GM12878 (cell line): Measurements from ENCODE around the gene VDR. TPM values are rescaled to one million over a fixed set of nuclear protein-coding genes. Genes with fewer than 3 reads are reported as not detected.

Source experiments
- ATAC-seq: fragments of 200-7000 bp; cut with Tn5 transposase; 3 replicates; pipeline ENCODE4 v1.9.1; 2020; ENCODE audit warnings: mild to moderate bottlenecking, moderate library complexity
- BruUV-seq: library from RNA; stranded (reverse); fragments of 400-500 nt; replicated peaks from 2 replicates; lab custom pipeline; 2021; lab: Mats Ljungman, UMichigan
- CTCF ChIA-PET: fragments of 300-600 bp; sonication (Branson Sonifier 250); formaldehyde crosslinking; extraction: SDS; loops from one replicate; lab custom pipeline; 2021; ENCODE audit warnings: inconsistent platforms; lab: Yijun Ruan, JAX
- POLR2A ChIA-PET: fragments of 350-600 bp; formaldehyde crosslinking; extraction: SDS; loops from one replicate; lab custom pipeline; 2021; ENCODE audit warnings: inconsistent platforms; lab: Charles Lee
- RAD21 ChIA-PET: fragments of 300-600 bp; sonication (Branson Sonifier 250); formaldehyde crosslinking; loops from one replicate; lab custom pipeline; 2023; ENCODE audit warnings: antibody characterized with exemption; ENCODE audit not compliant: unreplicated experiment; lab: Charles Lee
- SMC1A ChIA-PET: fragments of 300-600 bp; sonication (Branson Sonifier 250); formaldehyde crosslinking; loops from one replicate; lab custom pipeline; 2023; ENCODE audit not compliant: unreplicated experiment, uncharacterized antibody; lab: Charles Lee
- DNase-seq: peaks from one replicate; pipeline ENCODE4 v3.0.0-alpha.2; 2011; ENCODE audit warnings: low read depth, low spot score
- FAIRE-seq: peaks from 3 replicates; lab custom pipeline; 2011; peaks lifted over from hg19 to GRCh38; lab: Jason Lieb, UNC
- H2AFZ ChIP-seq: 2 replicates; pipeline ENCODE4 v1.6.0; 2011; ENCODE audit warnings: low read depth, low read length, control low read depth; ENCODE audit not compliant: control insufficient read depth
- H3K27ac ChIP-seq: 2 replicates; pipeline ENCODE4 v1.5.1; 2011; ENCODE audit warnings: control low read depth; ENCODE audit not compliant: control insufficient read depth, insufficient read depth
- H3K27me3 ChIP-seq, 2 experiments: replicated peaks in 1 of 2; 2 replicates each; pipeline versions ENCODE4 v1.6.0 to v1.6.1; 2011; ENCODE audit warnings: low read length in 1 of 2; ENCODE audit not compliant: control insufficient read depth in 2 of 2, insufficient read depth in 2 of 2
- H3K36me3 ChIP-seq, 2 experiments: 2 replicates each; pipeline ENCODE4 v1.5.1; 2011; ENCODE audit warnings: low read length in 1 of 2; ENCODE audit not compliant: control insufficient read depth in 2 of 2, insufficient read depth in 2 of 2
- H3K4me1 ChIP-seq: 2 replicates; pipeline ENCODE4 v1.6.1; 2011; ENCODE audit warnings: mild to moderate bottlenecking, low read length, moderate library complexity, mixed read lengths; ENCODE audit not compliant: control insufficient read depth, insufficient read depth
- H3K4me2 ChIP-seq: 2 replicates; pipeline ENCODE4 v1.6.0; 2011; ENCODE audit warnings: control low read depth; ENCODE audit not compliant: control insufficient read depth, insufficient read depth
- H3K4me3 ChIP-seq: fragments of 200-600 bp; sonication (generic); 2 replicates; pipeline ENCODE4 v1.5.1; 2016
- H3K79me2 ChIP-seq: 2 replicates; pipeline ENCODE4 v1.6.0; 2011; ENCODE audit warnings: low read length; ENCODE audit not compliant: control insufficient read depth, insufficient read depth
- H3K9ac ChIP-seq: 2 replicates; pipeline ENCODE4 v1.8.0; 2011; ENCODE audit warnings: low read length, control low read depth, mixed read lengths; ENCODE audit not compliant: control insufficient read depth, insufficient read depth
- H3K9me3 ChIP-seq: replicated peaks from 3 replicates; pipeline ENCODE4 v1.5.1; 2011; ENCODE audit warnings: mild to moderate bottlenecking, low read length; ENCODE audit not compliant: control insufficient read depth, insufficient read depth
- H4K20me1 ChIP-seq: 2 replicates; pipeline ENCODE4 v1.6.0; 2011; ENCODE audit not compliant: control insufficient read depth, insufficient read depth
- CBX3 ChIP-seq: fragments of 200-600 bp; sonication (generic); IDR thresholded peaks from 2 replicates; pipeline ENCODE4 v1.6.1; 2016; ENCODE audit warnings: low read depth, borderline replicate concordance
- DPF2 ChIP-seq: fragments of 450-650 bp; IDR thresholded peaks from 2 replicates; pipeline ENCODE4 v1.6.1; 2017; ENCODE audit warnings: mild to moderate bottlenecking
- GABPA ChIP-seq: IDR thresholded peaks from 2 replicates; pipeline ENCODE4 v1.6.1; 2014; ENCODE audit warnings: antibody characterized with exemption, low read depth, mild to moderate bottlenecking, inconsistent platforms
- IKZF2 ChIP-seq, 2 experiments: fragments of 450-650 bp; IDR thresholded peaks; 2 replicates each; pipeline ENCODE4 v1.6.1; 2017; ENCODE audit warnings: mild to moderate bottlenecking in 2 of 2, moderate library complexity in 2 of 2
- LARP7 ChIP-seq: fragments of 450-650 bp; IDR thresholded peaks from 2 replicates; pipeline ENCODE4 v1.6.1; 2017; ENCODE audit warnings: mild to moderate bottlenecking
- MLLT1 ChIP-seq: fragments of 450-650 bp; IDR thresholded peaks from 2 replicates; pipeline ENCODE4 v1.6.1; 2016; ENCODE audit warnings: mild to moderate bottlenecking
- NR2C1 ChIP-seq: fragments of 450-650 bp; IDR thresholded peaks from 2 replicates; pipeline ENCODE4 v1.6.1; 2017; ENCODE audit warnings: antibody characterized with exemption, mild to moderate bottlenecking, moderate library complexity
- POLR2AphosphoS2 ChIP-seq: IDR thresholded peaks from 2 replicates; pipeline ENCODE4 v1.6.1; 2011; ENCODE audit warnings: low read depth, mild to moderate bottlenecking, low read length, improper control_type of control experiment, moderate library complexity
- WGBS: methylation state at CpG from one replicate; pipeline ENCODE4 v1.1.6; 2016; ENCODE audit warnings: low lambda C conversion rate; ENCODE audit not compliant: insufficient replicate concordance, insufficient coverage; ENCODE audit errors: missing lambda C conversion rate; 5-methylcytosine and 5-hydroxymethylcytosine counted together
- in situ Hi-C: fragments of 300-500 bp; cut with MboI; formaldehyde crosslinking; loops from 9 replicates; pipeline ENCODE4 v1.14.3; 2018; ENCODE audit warnings: mixed read lengths
- intact Hi-C: fragments of 100-400 bp; cut with micrococcal nuclease; formaldehyde crosslinking; loops from one replicate; pipeline ENCODE4 v1.14.2; 2022; ENCODE audit not compliant: unreplicated experiment
- polyA plus RNA-seq, 11 experiments: library from polyadenylated mRNA; depleted of rRNA in 4 of 11; unstranded in 6 of 11; stranded (reverse) in 5 of 11; fragments of >200 nt; fragmentation: Nextera tagmentation in 4 of 11; fragmentation: Illumina TruSeq in 1 of 11; extraction: Ambion mirVana in 4 of 11; extraction: Trizol in 1 of 11; gene quantifications; 1 replicate in 1 of 11; 2 replicates in 10 of 11; pipeline versions ENCODE4 v1.2.1 to v1.2.3, GENCODE V29; 2011 to 2016; ENCODE audit warnings: inconsistent platforms in 2 of 11, missing spikeins in 2 of 11, low read depth in 1 of 11
- total RNA-seq, 4 experiments: library from RNA; depleted of rRNA in 3 of 4; stranded (reverse); fragments of >200 nt in 3 of 4; fragmentation: Illumina TruSeq in 1 of 4; extraction: Trizol in 1 of 4; gene quantifications; 2 replicates each; pipeline versions ENCODE4 v1.2.1 to v1.2.3, GENCODE V29; 2013 to 2021

VDR gene
- total and polyA plus RNA-seq, 10 of the 15 experiments (the other 5 are each of a cell fraction or from before 2014, with no cell fraction given) = 0.27 to 7.9 (median 3.0) TPM

- no peak for TF ChIP-seq POLR2AphosphoS2
- no peak for TF ChIP-seq GABPA
- no peak for TF ChIP-seq DPF2
- TF ChIP-seq IKZF2 (IDR thresholded peaks at IDR 0.05) = no peak
These were observed 102.9 kb downstream of the VDR start (continued) for GRCh38 chr12:47801904-47802246.

DNA sequence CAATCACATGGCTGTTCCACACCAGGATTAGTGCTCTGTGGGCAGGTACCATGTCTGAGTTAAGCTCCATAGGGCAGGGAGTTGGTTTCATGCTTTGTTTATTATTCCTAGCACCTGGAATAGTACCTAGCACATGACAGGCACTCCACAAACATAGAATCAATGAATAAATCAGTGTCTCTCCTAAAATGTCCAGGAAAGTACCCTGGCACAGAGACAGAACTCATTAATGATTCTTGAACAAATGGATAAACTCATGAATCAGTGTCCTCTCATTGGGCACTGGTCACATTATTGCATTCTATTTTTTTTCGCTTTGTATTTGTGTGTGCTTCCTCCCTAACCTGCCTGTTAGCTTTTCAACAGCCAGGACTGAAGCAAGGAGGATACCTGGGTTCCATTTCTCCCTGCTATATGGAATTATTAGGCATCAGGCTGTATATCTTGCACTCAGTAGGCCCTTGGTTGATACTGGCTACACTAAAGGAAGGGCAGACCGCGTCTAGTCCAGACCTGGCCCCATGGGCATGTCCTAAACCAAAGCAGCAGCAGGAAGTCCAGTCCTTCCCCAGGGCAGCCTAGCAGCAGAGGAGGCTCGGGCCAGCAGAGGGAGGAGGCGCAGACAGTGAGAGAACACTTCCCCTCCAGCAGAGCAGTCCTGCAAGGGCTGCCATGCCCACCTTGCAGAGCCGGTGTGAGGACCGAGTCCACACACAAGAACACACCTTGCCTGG is 103.5 kb downstream of the VDR start:
- Histone ChIP-seq H3K27me3 (no peaks in the 10 kb centered on the region; a peak in 1 of 4 replicates), H3K9ac (no peak overlapping the region)
- no peak for TF ChIP-seq NR2C1
- TF ChIP-seq LARP7 = no peak
- TF ChIP-seq MLLT1 = no peak
- TF ChIP-seq CBX3 = no peak
- TF ChIP-seq, all 136 proteins: peak for 0
- CTCF ChIA-PET = interaction anchor here (1.4 to 7.9 kb wide), 6 partner anchors 8 to 86 kb away, joined by 3 to 215 read pairs (median 8); no protein-coding TSS in a partner anchor
- ATAC-seq (peak; percentile 48), DNase-seq (no peak), FAIRE-seq (no peak)
- RAD21 ChIA-PET = interaction anchor here (2.8 to 7.5 kb wide), 2 partner anchors 16 to 36 kb away, joined by 14 to 166 read pairs; no protein-coding TSS in a partner anchor
- BruUV-seq = no TSS peak
- POLR2A ChIA-PET = no interaction called here
- SMC1A ChIA-PET = interaction anchor here (1.0 to 3.0 kb wide), 3 partner anchors 11 to 36 kb away, joined by 3 to 19 read pairs (median 11); no protein-coding TSS in a partner anchor
- no peaks in the 10 kb centered on the region; the same call in 1 of the 2 replicates for H3K79me2 ChIP-seq
- no peaks in the 10 kb centered on the region; a peak in 2 of 4 replicates for H3K36me3 ChIP-seq
- WGBS = 61% methylated on average over 7 of the region's 7 CpGs
- in situ Hi-C loops (no loop called here), intact Hi-C loops (no loop called here)
- H3K4me3 ChIP-seq = no peak overlapping the region
- H4K20me1 ChIP-seq = no peaks in the 10 kb centered on the region
- no peak overlapping the region for H3K27ac ChIP-seq
- peaks cover 16% of the 10 kb centered on the region for H3K4me1 ChIP-seq
- no peaks in the 10 kb centered on the region for H3K9me3 ChIP-seq
- no peak overlapping the region for H2AFZ ChIP-seq
- no peak overlapping the region for H3K4me2 ChIP-seq
